GM12892 (cell line): ENCODE measurements around the gene FGF7.

Source experiments
- DNase-seq: peaks from one replicate; pipeline ENCODE4 v3.0.0; 2011; ENCODE audit not compliant: insufficient read length
- FAIRE-seq: peaks from 2 replicates; lab custom pipeline; 2011; peaks lifted over from hg19 to GRCh38; lab: Jason Lieb, UNC
- POLR2A ChIP-seq: IDR thresholded peaks from 2 replicates; pipeline ENCODE4 v1.6.1; 2011; ENCODE audit warnings: low read depth, low read length, control low read depth
- POLR2AphosphoS5 ChIP-seq: IDR thresholded peaks from 2 replicates; pipeline ENCODE4 v1.6.1; 2011; ENCODE audit warnings: low read depth, low read length, control low read depth
- TAF1 ChIP-seq: IDR thresholded peaks from 2 replicates; pipeline ENCODE4 v1.6.1; 2011; ENCODE audit warnings: low read depth, mild to moderate bottlenecking, control low read depth, low read length, borderline replicate concordance

The FGF7 gene

GRCh38 chr15:49415638-49416037 lies 7.4 kb upstream of the FGF7 start:
- FAIRE-seq (no peak), DNase-seq (no peak)
- TF ChIP-seq TAF1 (no peak), POLR2AphosphoS5 (no peak), POLR2A (no peak)

GRCh38 chr15:49418811-49419210 lies 4.2 kb upstream of the FGF7 start:
- TF ChIP-seq POLR2A (no peak), TAF1 (no peak), POLR2AphosphoS5 (no peak)
- DNase-seq (no peak), FAIRE-seq (no peak)

GRCh38 chr15:49421991-49422390 lies 1.1 kb upstream of the FGF7 start:
- DNase-seq (no peak), FAIRE-seq (no peak)
- no peak for TF ChIP-seq TAF1
- no peak for TF ChIP-seq POLR2AphosphoS5
- TF ChIP-seq POLR2A: no peak

- DNase-seq (no peak), FAIRE-seq (no peak)
- TF ChIP-seq TAF1 (no peak), POLR2AphosphoS5 (no peak), POLR2A (no peak)
Measured at GRCh38 chr15:49423901-49424550, 984 bp downstream of the FGF7 start.

- DNase-seq (no peak), FAIRE-seq (no peak)
- no peak for TF ChIP-seq TAF1
- no peak for TF ChIP-seq POLR2AphosphoS5
- TF ChIP-seq POLR2A: no peak
Measured at GRCh38 chr15:49424954-49425353, 1.9 kb downstream of the FGF7 start.

- TF ChIP-seq POLR2A: no peak
- no peak for TF ChIP-seq POLR2AphosphoS5
- FAIRE-seq: no peak
- DNase-seq: no peak
Measured at GRCh38 chr15:49427372-49427771, 4.3 kb downstream of the FGF7 start.

- DNase-seq: no peak
- TF ChIP-seq TAF1 (no peak), POLR2AphosphoS5 (no peak), POLR2A (no peak)
- FAIRE-seq: no peak
Measured at GRCh38 chr15:49428409-49429095, 5.5 kb downstream of the FGF7 start.

GRCh38 chr15:49430046-49430445 lies 7.0 kb downstream of the FGF7 start:
- DNase-seq (no peak), FAIRE-seq (no peak)
- TF ChIP-seq TAF1 (no peak), POLR2AphosphoS5 (no peak), POLR2A (no peak)

GRCh38 chr15:49435174-49435573 lies 12.1 kb downstream of the FGF7 start:
- TF ChIP-seq POLR2A (no peak), POLR2AphosphoS5 (no peak), TAF1 (no peak)
- FAIRE-seq (no peak), DNase-seq (no peak)

GRCh38 chr15:49436751-49437150 lies 13.7 kb downstream of the FGF7 start:
- DNase-seq (no peak), FAIRE-seq (no peak)
- TF ChIP-seq POLR2A: no peak
- TF ChIP-seq TAF1: no peak
- no peak for TF ChIP-seq POLR2AphosphoS5

- TF ChIP-seq POLR2A (no peak), POLR2AphosphoS5 (no peak), TAF1 (no peak)
- FAIRE-seq: no peak
- DNase-seq: no peak
Measured at GRCh38 chr15:49438962-49439631, 16.1 kb downstream of the FGF7 start.
